Kidney tubule cell (primary cell): ENCODE measurements around the gene CTSC.

Source experiments
- DNase-seq: peaks from one replicate; pipeline ENCODE4 v3.0.0-alpha.2; 2018; ENCODE audit warnings: low spot score

CTSC gene

DNA sequence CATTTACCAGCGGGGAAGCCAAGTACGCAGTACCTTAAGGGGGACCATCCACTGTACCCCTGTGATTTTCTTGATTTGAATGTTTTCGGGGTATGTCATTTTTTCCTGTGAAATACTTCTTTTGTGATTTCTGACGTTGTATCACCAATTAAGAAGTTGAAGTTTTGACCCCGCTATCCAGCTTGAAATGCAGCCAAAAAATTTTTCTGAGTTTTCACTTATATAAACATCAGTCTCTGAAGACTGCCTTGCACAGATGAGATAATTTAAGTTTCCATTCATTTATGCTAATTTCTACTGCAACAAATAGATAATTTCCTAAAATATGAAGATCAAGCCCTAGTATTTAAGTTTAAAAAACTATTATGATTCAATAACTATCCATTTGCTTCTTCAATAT, 20.0 kb downstream of the CTSC start:
- DNase-seq, result no peak

DNA sequence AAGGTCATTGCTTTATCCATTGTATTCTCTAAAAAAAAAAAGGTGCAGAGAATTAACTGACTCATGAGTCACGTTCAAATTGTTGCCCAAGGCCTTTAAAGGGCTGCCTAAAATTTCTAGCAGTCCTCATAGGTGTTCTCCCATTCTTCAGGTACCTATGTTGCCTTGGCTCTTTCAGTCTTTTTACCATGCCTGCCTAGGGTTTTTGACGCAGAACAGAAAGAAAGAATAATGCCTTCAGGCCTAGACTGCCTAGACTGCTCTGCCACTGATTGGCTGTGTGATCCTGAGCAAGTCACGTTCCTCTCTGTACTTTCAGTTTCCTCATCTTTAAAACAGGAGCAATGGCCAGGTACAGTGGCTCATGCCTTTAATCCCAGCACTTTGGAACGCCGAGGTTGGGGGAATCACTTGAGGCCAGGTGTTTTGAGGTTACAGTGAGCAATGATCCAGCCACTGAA, 21.5 kb downstream of the CTSC start:
- peak; percentile 57 for DNase-seq

DNA sequence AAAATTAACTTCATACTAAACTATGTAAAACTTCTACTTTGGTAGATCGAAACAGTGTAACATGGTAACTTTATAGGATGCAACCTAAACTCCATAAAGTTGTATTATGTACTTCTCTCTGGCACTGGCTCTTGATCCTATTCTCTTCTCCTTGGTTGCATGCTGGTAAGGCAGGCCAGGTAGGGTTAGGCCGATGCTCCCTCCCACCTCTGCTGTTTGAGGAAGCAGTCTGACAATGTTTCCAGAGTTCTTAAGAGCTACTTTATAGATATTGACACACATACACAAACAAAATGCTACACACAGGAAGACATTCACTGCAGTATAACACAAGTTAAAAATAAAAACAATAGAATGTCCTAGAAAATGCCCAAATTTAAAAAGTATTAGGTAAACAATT, 22.5 kb downstream of the CTSC start:
- DNase-seq, result no peak

DNA sequence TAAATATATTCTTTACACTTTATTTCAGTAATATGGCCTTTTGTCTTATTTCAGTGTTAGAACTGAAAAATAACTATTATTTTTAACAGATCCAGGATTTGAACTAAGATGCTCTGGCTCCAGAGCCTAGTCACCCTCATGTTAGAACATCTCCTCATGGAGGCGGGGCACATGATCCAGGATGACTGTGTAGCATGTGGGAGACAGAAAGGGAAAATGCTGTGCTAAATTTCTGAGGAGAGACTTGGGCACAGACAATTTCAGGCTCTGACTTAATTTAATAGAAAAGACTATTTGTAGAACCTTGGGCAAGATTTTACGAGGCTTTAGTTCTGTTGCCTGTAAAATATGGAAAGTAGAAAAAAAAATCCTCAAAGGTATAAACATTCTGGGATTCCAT, 24.1 kb downstream of the CTSC start:
- DNase-seq, result no peak

DNA sequence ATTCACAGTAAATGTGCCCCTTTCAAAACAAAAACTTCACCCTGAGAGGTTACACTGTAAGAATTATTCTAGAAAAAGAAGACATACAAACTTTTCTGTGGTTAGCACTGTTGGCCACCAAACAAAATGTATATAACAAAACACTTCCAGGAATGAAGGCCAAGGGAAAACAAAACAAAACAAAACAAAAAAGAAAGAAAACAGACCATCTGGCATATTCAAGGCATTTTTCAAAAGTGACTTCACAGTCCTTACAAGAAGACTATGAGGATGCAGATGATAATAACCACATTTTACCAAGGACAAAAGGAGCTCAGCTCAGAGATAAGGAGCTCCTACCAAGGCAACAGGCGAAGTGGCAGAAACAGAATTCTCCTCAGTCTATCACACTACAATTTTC, 24.9 kb downstream of the CTSC start:
- DNase-seq, result no peak

DNA sequence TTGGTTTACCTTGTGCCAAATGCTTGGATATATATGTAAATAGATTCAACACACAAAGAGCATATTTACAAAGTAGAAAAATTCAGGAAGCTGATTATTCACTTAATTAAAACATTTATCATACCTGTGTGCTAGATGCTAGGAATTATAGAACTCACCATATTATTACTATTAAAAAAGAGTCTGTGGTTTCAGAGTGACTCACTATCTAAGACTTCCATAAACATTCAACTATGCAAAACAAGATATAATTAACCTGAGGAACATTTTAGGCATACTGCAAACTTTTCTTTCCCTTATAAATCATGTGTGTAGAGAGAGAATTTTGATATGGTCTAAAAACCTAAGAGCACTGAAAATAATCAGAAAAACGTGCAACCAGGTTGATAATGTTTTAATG, 27.3 kb downstream of the CTSC start:
- DNase-seq, result peak; percentile 20

DNA sequence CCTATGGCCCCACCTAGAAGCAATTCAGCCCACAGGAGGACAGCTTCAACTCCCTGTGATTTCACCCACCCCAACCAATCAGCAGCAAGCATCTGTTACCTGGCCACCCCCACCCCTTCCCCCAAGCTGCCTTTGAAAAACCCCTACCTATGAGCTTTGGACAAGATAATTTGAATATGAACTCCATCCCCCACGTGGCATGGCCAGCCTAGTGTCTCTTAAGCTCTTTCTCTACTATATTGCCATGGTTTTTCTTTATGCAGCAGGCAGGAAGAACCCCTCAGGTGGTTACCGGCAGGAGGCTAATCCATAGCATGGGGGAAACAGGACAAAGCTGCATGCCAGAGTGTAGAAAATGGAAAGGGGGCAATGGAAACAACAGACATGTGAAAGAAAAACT, 29.0 kb downstream of the CTSC start:
- DNase-seq, result no peak

DNA sequence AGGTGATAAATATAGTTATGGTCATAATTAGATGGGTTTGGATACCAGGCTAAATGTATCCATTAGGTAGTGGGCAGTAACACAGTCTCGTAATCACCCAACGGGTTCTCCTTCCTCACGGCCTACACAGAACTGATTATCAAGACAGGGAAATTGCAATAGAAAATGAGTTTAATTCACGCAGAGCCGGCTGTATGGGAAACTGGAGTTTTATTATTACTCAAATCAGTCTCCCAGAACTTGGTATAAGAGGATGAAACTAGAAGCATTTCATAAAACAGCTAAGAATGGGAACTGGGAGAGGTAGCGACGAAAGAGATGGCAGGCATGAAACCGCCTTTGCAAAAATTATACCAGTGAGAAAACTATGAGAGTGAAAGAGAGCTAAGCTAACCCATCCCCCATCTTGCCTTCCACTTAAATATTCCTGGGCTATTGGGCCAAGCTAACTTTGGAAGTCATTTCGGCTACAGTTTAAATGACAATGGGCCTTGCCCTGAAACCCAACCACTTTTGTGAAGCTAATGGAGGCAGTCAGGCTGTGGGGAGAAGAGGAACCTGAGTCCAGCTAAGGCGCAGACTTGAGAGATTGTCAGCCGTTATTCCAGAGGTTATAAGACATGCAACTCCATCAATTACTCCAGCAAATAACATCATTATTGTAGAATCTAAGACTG, 29.6 kb downstream of the CTSC start:
- DNase-seq, result no peak

DNA sequence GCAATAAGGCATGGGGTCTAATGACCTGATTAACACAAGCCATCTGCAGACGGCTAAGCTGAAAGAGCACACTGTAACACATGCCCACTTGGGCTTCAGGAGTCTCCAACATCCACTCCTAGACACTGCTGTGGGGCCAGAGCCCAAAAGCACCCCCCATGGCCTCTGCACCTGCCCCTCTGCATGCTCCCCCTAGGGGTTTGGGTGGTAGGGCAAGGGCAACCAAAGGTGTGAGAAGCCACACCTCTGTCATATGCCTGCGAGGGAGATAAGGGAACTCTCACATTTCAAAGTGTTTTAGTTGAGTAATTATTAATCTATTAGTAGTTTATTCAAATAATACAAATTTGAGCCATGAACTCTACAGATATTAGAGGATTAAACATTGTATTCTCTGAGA, 30.8 kb downstream of the CTSC start:
- no peak for DNase-seq

DNA sequence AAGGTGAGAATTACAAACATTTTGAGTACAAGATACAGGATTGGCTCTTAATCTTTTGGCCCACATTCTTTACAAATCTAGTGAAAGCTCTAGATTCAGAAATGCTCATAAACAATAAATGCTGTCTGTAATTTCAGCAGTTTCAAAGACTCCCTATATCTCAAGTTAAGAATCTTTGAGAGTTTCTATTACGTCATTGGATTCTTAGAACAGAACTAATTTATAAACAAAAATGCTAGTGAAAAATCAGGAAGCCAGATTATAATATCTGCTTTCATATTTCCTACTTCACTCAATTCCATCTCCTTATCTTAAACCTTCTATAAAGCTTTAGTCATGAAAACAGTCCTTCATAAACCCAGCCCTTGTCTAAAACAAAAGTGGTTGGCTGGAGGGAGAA, 32.1 kb downstream of the CTSC start:
- DNase-seq, result no peak

DNA sequence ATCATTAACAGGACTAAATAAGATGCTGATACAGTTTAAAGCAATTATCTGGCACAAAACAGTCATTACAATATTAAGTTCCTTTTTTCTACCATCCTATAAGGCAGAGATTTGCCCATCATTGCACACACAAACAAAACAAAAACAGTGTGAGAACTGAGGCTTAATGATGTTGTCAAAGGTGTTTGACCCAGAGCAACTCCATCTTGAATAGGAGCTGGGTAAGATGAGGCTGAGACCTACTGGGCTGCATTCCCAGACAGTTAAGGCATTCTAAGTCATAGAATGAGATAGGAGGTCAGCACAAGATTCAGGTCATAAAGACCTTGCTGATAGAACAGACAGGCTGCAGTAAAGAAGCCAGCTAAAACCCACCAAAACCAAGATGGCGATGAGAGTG, 33.2 kb downstream of the CTSC start:
- no peak for DNase-seq

DNA sequence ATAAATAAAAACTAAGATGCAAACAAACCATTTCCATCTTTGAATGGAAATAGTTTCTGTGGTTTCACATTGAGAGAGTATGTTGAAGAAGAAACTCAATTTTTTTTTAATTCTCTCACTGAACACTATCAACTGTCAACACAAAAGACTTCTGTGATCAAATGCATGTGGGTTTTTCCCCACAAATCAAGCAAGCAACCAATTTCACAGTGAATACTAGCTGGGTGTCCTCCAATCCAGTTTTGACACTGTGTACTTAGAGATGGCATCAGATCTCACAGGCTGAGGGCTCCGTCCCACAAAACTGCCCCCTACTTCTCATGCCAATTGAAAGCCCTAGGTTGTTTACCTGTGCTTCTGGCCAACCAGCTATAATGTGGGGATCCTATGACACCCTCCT, 34.5 kb downstream of the CTSC start:
- DNase-seq, result no peak

DNA sequence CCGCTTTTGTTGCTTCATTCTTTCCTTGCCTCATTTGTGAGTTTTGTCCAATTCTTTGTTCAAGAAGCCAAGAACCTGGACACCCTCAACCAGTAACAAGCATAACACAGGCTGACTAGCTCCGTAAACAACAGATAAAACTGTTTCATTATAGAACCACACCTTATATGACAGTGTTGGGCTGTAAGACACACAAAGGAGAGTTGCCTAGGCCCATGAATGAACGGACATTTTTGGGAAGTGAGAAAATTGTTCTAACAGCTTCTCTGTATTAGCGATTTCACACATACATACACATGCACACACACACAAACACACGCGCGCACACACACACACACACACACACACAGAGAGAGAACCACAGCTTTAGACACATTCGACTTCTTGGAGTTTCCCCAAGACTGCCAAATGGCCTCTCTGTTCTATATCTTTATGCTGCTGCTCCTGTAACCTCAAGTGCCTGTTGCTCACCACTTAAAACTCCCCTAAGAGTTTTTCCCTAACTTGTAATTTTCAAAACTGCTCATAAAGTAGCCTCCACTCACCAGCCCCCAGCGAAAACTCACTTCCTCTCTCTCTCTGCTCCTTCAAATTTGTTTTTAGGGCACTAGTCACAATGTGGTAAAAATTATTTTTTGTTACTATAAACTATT, 35.9 kb downstream of the CTSC start:
- no peak for DNase-seq

DNA sequence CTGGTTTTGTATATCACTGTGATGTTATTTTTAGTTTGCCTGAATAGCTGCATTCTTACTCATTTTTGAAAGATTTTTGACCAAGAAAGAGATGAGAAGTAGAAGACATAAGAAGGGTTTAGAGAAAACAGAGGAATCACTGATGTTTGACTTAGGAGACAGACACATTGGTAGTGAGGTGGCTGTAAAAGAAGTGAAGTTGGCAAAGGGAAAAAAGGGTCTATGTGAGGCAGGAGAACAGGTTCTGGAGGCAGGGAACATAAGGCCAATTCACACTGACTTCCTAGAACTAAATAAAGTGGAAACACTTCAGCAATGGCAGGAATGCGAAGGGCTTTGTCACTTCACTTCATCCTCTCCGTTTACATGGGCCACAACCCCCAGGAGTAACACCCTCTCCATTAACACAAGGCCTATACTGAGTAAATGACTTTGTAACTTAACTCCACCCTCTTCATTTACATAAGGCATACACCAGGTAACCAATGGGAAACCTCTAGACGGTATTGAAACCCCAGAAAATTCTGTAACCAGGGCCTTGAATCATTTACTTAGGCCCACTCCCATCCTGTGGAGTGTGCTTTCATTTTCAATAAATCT, 36.5 kb downstream of the CTSC start:
- DNase-seq, result no peak

DNA sequence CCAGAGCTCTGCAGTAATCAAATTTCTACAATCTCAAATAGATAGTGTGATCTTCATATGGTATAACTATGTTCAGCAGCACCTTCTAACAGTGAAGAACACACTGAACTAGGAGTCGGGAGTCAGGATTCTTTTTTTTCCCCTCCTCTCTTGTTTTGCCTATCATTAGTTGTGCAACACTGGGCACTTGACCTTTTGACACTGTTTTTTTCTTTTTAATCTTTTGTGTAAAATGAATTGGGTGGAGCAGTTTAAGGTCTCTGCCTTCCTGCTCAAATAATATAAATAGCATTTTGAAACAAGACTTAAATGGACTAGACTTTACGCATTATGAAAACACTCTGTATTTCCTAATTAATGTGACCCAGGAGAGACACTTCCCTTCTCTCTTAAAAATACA, 39.7 kb downstream of the CTSC start:
- no peak for DNase-seq

DNA sequence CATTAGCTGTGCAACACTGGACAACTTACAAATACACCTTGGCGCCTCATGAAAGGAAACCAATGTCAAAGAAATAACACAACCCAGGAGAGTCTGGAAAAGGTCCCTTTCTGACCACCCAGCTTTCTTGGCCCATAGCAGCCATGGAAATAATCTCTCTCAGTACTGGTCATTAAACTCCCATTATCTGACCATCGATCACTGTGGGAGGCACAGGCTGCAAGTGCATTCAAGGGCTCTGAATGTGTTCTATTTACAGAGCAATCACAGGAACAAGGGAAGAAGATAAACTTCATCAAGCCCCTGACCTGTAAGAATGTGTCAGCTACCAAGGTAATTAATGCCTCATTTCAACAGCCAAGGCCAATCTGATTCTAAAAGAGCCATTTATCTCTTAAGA, 40.1 kb downstream of the CTSC start:
- DNase-seq, result no peak

DNA sequence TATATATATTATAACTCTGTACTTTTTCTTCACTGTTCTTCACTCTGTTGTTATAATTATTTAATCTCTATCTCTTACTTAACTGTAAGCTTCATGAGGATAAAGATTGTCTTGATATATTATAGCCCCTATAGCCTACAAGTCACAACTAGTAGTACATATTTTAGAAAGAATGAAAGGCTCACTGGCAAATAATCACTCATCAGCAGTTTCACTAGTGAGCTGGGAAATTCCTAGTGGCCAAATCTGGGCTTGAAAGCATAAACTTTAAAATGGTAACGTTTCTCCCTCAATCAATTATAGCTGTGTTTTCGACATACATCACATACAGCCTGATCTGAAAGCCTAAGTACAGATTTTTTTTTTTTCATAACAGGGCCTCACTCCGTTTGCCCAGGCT, 42.5 kb downstream of the CTSC start:
- no peak for DNase-seq

DNA sequence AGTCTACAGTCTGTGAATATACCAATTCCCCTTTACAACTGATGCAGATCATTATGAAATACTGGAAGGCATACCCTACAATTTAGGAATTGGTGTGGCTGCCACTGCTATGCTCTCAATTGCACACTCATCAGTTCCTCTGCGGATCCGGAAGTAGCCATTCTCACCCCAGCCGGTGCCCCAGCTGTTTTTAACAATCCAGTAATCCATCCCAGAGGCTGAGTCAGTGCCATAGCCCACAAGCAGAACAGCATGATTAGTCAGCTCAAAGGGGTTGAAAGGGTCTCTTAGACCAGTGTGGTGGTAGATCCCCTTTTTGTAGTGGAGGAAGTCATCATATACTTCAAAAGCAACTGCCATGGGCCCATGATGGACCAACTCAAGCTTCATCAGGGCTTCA, 43.6 kb downstream of the CTSC start:
- DNase-seq, result no peak

DNA sequence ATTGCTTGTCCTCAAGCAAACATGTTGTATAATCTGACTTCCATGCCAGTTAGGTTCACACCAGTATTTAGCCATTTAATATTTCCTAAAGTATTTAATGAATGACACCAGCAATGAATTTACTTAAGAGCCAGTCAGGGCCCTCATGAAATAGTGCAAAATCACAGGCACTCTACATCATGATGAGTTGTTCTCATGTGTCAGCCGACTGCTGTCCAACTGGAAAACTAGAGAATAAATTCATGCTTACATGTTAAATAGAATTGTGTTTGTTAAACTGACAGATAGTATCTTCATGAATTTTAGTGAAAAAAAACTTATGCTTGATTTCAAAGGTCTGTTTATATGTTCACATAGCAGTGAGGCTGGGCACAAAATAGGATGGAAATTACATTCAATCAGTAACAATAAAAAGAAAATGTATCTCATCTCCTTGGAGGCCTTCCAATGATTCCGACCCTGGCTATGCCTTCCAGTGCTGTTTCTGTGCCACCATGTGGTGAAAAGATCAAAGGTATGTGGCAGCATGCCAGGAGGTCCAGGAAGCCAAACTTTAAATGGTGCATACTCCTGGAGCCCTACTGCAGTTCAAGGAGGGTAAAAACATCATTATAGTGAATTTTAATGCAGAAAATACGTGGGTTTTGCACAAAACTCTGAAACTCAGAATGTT, 45.2 kb downstream of the CTSC start:
- peak; percentile 72 for DNase-seq

DNA sequence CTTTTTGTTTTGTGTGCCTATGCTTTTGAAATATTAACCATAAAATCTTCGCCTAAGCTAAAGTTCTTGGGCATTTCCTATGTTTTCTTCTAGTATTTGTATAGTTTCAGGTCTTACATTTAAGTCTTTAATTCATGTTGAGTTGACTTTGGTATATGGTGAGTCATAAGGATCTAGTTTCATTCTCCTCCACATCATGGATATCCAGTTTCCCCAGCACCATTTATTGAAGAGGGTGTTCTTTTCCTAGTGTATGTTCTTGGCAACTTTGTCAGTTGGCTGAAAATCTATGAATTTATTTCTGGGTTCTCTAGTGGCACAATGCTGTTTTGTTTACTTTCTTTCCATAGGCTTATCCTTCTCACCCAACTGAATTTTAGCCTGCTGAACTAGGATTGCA, 49.0 kb downstream of the CTSC start:
- DNase-seq, result no peak

DNA sequence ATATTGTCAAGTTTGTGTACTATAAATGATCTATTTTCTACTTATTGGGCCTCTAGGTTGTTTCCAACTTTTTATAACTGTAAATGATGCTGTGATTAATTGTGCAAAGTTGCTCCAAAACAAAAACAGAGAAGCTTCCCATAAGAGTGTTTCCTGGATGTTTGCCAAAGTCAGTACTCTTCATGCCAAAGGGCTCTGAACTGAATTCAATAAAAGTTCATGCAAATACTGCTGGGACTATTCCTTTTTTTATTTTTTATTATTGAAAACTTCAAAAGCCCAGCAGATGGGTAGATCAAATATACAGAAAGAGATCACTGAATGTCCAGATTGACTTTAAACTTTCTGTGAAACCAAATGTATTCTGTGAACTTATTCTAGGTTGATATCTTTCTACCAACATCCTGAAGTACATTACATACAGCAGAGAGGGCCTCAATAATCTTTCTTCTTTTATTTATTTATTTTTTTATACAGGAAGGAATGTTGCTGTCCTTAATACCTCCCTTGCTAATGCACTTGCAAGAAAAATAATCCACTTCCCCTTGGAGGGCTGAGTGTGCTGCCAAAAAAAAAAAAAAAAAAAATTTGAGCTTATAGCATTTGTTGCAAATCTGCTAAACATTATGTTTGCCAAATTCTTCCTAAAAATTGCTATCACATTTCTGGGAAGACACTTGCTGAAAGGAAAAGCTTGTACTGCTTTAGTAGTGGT, 53.0 kb downstream of the CTSC start:
- DNase-seq, result no peak

DNA sequence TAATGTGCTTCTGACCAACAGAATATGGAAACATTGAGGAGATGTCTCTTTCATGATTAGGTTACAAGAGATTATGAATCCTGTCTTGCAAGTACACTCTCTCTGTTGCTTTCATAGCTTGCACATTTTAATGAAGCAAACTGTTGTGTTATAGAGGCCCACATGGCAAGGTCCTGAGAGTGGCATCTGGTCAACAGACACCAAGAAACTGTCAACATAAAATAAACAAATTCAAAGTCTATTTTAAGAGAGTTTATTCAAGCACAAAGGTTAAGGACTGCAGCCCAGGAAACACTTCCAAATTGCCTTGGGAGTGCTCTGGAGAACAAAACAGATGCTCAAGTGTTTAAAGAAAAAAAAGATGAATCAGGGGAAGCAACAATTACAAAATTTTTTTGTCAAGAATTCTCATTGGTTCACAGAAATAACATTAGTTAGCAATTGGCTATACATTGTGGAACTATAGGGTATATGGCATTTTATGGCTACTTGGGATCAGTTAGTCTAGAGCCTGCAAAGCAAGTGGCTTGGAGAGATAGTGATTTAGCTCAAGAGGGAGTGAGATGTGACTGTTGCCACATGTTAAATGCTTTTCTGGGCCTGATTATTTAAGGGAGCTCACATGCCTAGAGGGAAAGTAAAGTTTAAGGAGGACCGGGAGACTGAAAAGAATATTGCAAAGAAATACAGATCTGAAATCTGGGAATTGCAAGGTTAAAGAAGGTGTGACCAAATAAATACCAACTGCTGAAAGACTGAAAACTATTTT, 54.6 kb downstream of the CTSC start:
- DNase-seq, result no peak
